ENCODE data around the gene FARP1.

GRCh38 chr13:98215508-98215907 is 72.6 kb downstream of the FARP1 start:
- TF ChIP-seq CTCF (IDR thresholded peaks at IDR 0.05): no peak
- no peak for TF ChIP-seq POLR2A (IDR thresholded peaks at IDR 0.05)
